22Rv1 (cell line): ENCODE results near the gene COL24A1.

ENCODE experiments used
- ZFX ChIP-seq: fragments of 450-650 bp; IDR thresholded peaks from 2 replicates; pipeline ENCODE4 v1.6.1; 2017; ENCODE audit warnings: antibody characterized with exemption, borderline replicate concordance
- TF ChIP-seq, protein P1 (sequence below): fragments of 450-650 bp; IDR thresholded peaks from 2 replicates; pipeline ENCODE4 v1.5.1; 2017; ENCODE audit warnings: mild to moderate bottlenecking

DNA sequence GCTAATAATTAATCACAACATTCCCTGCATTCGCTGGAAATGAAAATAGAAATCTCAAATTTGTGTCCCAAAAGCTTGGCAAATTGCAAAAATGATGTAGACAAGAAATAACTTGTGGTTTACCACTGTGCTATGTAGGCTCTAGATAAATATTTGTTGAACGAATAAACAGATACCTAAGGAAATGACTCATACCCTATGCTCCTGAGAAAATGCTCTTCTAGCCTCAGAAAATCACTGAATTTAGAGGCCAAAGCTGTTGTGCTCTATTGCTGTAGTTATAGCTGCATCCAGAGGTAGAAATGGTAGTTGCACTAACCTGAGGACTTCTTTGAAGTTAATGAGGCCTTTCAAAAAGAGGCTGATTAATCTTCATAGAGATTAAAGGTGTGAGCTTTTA, 306.3 kb downstream of the COL24A1 start:
- TF ChIP-seq, protein P1, sequence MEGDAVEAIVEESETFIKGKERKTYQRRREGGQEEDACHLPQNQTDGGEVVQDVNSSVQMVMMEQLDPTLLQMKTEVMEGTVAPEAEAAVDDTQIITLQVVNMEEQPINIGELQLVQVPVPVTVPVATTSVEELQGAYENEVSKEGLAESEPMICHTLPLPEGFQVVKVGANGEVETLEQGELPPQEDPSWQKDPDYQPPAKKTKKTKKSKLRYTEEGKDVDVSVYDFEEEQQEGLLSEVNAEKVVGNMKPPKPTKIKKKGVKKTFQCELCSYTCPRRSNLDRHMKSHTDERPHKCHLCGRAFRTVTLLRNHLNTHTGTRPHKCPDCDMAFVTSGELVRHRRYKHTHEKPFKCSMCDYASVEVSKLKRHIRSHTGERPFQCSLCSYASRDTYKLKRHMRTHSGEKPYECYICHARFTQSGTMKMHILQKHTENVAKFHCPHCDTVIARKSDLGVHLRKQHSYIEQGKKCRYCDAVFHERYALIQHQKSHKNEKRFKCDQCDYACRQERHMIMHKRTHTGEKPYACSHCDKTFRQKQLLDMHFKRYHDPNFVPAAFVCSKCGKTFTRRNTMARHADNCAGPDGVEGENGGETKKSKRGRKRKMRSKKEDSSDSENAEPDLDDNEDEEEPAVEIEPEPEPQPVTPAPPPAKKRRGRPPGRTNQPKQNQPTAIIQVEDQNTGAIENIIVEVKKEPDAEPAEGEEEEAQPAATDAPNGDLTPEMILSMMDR, result no peak
- no peak for TF ChIP-seq ZFX
